HepG2 (cell line): ENCODE data around the gene MIDN. TPM values are rescaled to one million over a fixed set of nuclear protein-coding genes. Genes with fewer than 3 reads are reported as not detected.

Experiments
- ELK4 ChIP-seq: sonication (generic); formaldehyde crosslinking; IDR thresholded peaks from 2 replicates; pipeline ENCODE4 v1.9.0; 2021; ENCODE audit warnings: missing genetic modification reagents, borderline replicate concordance
- FOXC1 ChIP-seq: sonication (generic); formaldehyde crosslinking; IDR thresholded peaks from 2 replicates; pipeline ENCODE4 v1.8.0; 2022; ENCODE audit warnings: mild to moderate bottlenecking, missing genetic modification reagents, borderline replicate concordance
- GATA4 ChIP-seq: sonication (generic); IDR thresholded peaks from 2 replicates; pipeline ENCODE4 v1.6.1; 2016; ENCODE audit warnings: antibody characterized with exemption, low read depth, borderline replicate concordance
- JARID2 ChIP-seq: sonication (generic); formaldehyde crosslinking; IDR thresholded peaks from 2 replicates; pipeline ENCODE4 v1.8.1; 2023; ENCODE audit warnings: missing genetic modification reagents, inconsistent platforms; ENCODE audit not compliant: insufficient replicate concordance
- MIXL1 ChIP-seq: IDR thresholded peaks from 2 replicates; pipeline ENCODE4 v1.6.1; 2016
- NR0B2 ChIP-seq: sonication (generic); formaldehyde crosslinking; IDR thresholded peaks from 2 replicates; pipeline ENCODE4 v1.4.0; 2020; ENCODE audit warnings: mild to moderate bottlenecking, missing genetic modification reagents
- PAF1 ChIP-seq: IDR thresholded peaks from 2 replicates; pipeline ENCODE4 v1.6.1; 2016; ENCODE audit warnings: missing genetic modification reagents, missing compliant biosample characterization
- PAWR ChIP-seq: sonication (generic); formaldehyde crosslinking; IDR thresholded peaks from 2 replicates; pipeline ENCODE4 v1.4.0; 2020; ENCODE audit warnings: missing genetic modification reagents, mild to moderate bottlenecking, borderline replicate concordance
- RBM39 ChIP-seq: fragments of 200-400 bp; formaldehyde crosslinking; IDR thresholded peaks from one replicate; pipeline ENCODE4 v1.6.1; 2018; ENCODE audit warnings: antibody characterized with exemption, mild to moderate bottlenecking, low read depth, low read length; ENCODE audit not compliant: poor library complexity, severe bottlenecking
- SMYD3 ChIP-seq: sonication (generic); formaldehyde crosslinking; IDR thresholded peaks from 2 replicates; pipeline ENCODE4 v1.8.1; 2023; ENCODE audit warnings: mild to moderate bottlenecking, missing genetic modification reagents
- TEAD3 ChIP-seq: optimal IDR thresholded peaks from 2 replicates; pipeline ENCODE3; 2016; ENCODE audit warnings: borderline replicate concordance
- THAP11 ChIP-seq: IDR thresholded peaks from 2 replicates; pipeline ENCODE4 v1.6.1; 2016; ENCODE audit warnings: missing biosample characterization, missing genetic modification reagents
- TRAFD1 ChIP-seq: sonication (generic); formaldehyde crosslinking; IDR thresholded peaks from 2 replicates; pipeline ENCODE4 v1.5.1; 2020; ENCODE audit warnings: missing genetic modification reagents, mild to moderate bottlenecking, borderline replicate concordance
- TRIM22 ChIP-seq: fragments of 450-650 bp; IDR thresholded peaks from 2 replicates; pipeline ENCODE4 v1.6.1; 2017
- ZBTB3 ChIP-seq: sonication (generic); formaldehyde crosslinking; IDR thresholded peaks from 2 replicates; pipeline ENCODE4 v1.4.0; 2020; ENCODE audit warnings: low read depth, mild to moderate bottlenecking, moderate library complexity, missing genetic modification reagents, borderline replicate concordance
- ZFY ChIP-seq: sonication (generic); formaldehyde crosslinking; IDR thresholded peaks from 2 replicates; pipeline ENCODE4 v1.4.0; 2020; ENCODE audit warnings: missing genetic modification reagents
- ZNF563 ChIP-seq: sonication (generic); formaldehyde crosslinking; IDR thresholded peaks from 2 replicates; pipeline ENCODE4 v1.8.0; 2022; ENCODE audit warnings: mild to moderate bottlenecking, moderate library complexity, missing genetic modification reagents
- ZNF598 ChIP-seq: sonication (generic); formaldehyde crosslinking; IDR thresholded peaks from 2 replicates; pipeline ENCODE4 v1.5.1; 2020; ENCODE audit warnings: mild to moderate bottlenecking, missing genetic modification reagents, borderline replicate concordance
- ZNF670 ChIP-seq: sonication (generic); formaldehyde crosslinking; IDR thresholded peaks from 2 replicates; pipeline ENCODE4 v1.8.0; 2022; ENCODE audit warnings: mild to moderate bottlenecking, missing genetic modification reagents, borderline replicate concordance
- ZNF678 ChIP-seq: sonication (generic); formaldehyde crosslinking; IDR thresholded peaks from 2 replicates; pipeline ENCODE4 v1.4.0; 2020; ENCODE audit warnings: mild to moderate bottlenecking, missing genetic modification reagents
- ZNF777 ChIP-seq: sonication (generic); formaldehyde crosslinking; IDR thresholded peaks from 2 replicates; pipeline ENCODE4 v1.4.0; 2020; ENCODE audit warnings: missing genetic modification reagents
- ZSCAN12 ChIP-seq: sonication (generic); formaldehyde crosslinking; IDR thresholded peaks from 2 replicates; pipeline ENCODE4 v1.9.0; 2021; ENCODE audit warnings: mild to moderate bottlenecking, missing genetic modification reagents
- ZSCAN29 ChIP-seq: sonication (generic); formaldehyde crosslinking; conservative IDR thresholded peaks from 2 replicates; pipeline ENCODE4 v1.4.0; 2020; ENCODE audit warnings: mild to moderate bottlenecking, missing genetic modification reagents
- polyA plus RNA-seq, 8 experiments: library from polyadenylated mRNA; depleted of rRNA in 3 of 8; stranded (reverse) in 7 of 8; unstranded in 1 of 8; fragments of >200 nt; fragmentation: Illumina TruSeq in 4 of 8; extraction: Trizol in 4 of 8; gene quantifications; 2 replicates each; pipeline versions ENCODE4 v1.2.1 to v1.2.3, GENCODE V29; 2011 to 2016; ENCODE audit warnings: low read depth in 4 of 8, missing spikeins in 1 of 8, mixed read lengths in 1 of 8; ENCODE audit not compliant: insufficient read depth in 1 of 8
- total RNA-seq, 5 experiments: library from RNA; depleted of rRNA; stranded (reverse); fragments of >200 nt; fragmentation: Illumina TruSeq; extraction: Trizol; gene quantifications; 2 replicates each; pipeline ENCODE4 v1.2.3, GENCODE V29; 2016; ENCODE audit warnings: low read depth in 1 of 5

MIDN gene
- total and polyA plus RNA-seq, 2 of the 13 experiments (the other 11 are each of a cell fraction or from before 2014, with no cell fraction given): 8.4 to 18.0 TPM

GRCh38 chr19:1243768-1244692 is 4.4 kb upstream of the MIDN start (continued):
- TF ChIP-seq FOXC1 (CRISPR knock-in tag) (0 out of 2 replicates have a peak, but pooled peaks have one; percentile 29), ZNF670 (CRISPR knock-in tag) (peak; percentile 4; the same call in 1 of the 2 replicates), ZNF678 (CRISPR knock-in tag) (peak; percentile 37; the same call in 1 of the 2 replicates), ZNF563 (CRISPR knock-in tag) (0 out of 2 replicates have a peak, but pooled peaks have one; percentile 49), TRIM22 (no peak), ZSCAN29 (no peak), ZNF598 (CRISPR knock-in tag) (no peak), ZSCAN12 (no peak), PAF1 (no peak), TRAFD1 (CRISPR knock-in tag) (no peak), NR0B2 (no peak), PAWR (CRISPR knock-in tag) (peak; percentile 77; the same call in 1 of the 2 replicates), JARID2 (CRISPR knock-in tag) (peak; percentile 32), ELK4 (CRISPR knock-in tag) (no peak), GATA4 (no peak), THAP11 (CRISPR knock-in tag) (no peak; the same call in 1 of the 2 replicates), ZBTB3 (CRISPR knock-in tag) (no peak), TEAD3 (no peak), MIXL1 (CRISPR knock-in tag) (no peak), ZNF777 (CRISPR knock-in tag) (peak; percentile 24; the same call in 1 of the 2 replicates), SMYD3 (CRISPR knock-in tag) (no peak), RBM39 (peak; percentile 6), ZFY (CRISPR knock-in tag) (peak; percentile 75)
